Esophagus squamous epithelium (tissue), 5 donors: ENCODE data around the gene G6PC1. TPM values are rescaled to one million over a fixed set of nuclear protein-coding genes. Genes with fewer than 3 reads are reported as not detected.
"Not testable (repeated sequence)": the region's sequence is repeated elsewhere in the genome, so short reads cannot be mapped to it uniquely, and the experiment has no call there.

Experiments used
- DNase-seq: peaks from one replicate; lab custom pipeline; 2025; lab: John Stamatoyannopoulos, UW
- H3K27ac ChIP-seq, 4 donors: fragments of 200-600 bp; sonication (generic); one replicate each; pipeline ENCODE4 v1.5.1; 2016 to 2019; ENCODE audit warnings: mild to moderate bottlenecking in 1 of 4
- H3K27me3 ChIP-seq, 4 donors: fragments of 200-600 bp; sonication (generic); 1 replicate in 3 of 4; 2 replicates in 1 of 4; pipeline versions ENCODE4 v1.5.1 to v1.6.0; 2017 to 2021; ENCODE audit warnings: antibody characterized with exemption in 1 of 4
- H3K36me3 ChIP-seq, 3 donors: fragments of 200-600 bp; sonication (generic); one replicate each; pipeline ENCODE4 v1.5.1; 2016 to 2019
- H3K4me1 ChIP-seq, 3 donors: fragments of 200-600 bp; sonication (generic); one replicate each; pipeline ENCODE4 v1.5.1; 2017 to 2019
- H3K4me3 ChIP-seq, 4 donors: fragments of 200-600 bp; sonication (generic); 1 replicate in 3 of 4; 2 replicates in 1 of 4; pipeline ENCODE4 v1.5.1; 2016 to 2019; ENCODE audit warnings: mild to moderate bottlenecking in 2 of 4, moderate library complexity in 1 of 4
- H3K9me3 ChIP-seq, 3 donors: fragments of 200-600 bp; sonication (generic); one replicate each; pipeline ENCODE4 v1.5.1; 2016 to 2019
- CTCF ChIP-seq, 6 experiments: fragments of 450-650 bp in 4 of 6; fragments of 200-600 bp in 2 of 6; sonication (generic) in 2 of 6; IDR thresholded peaks; one replicate each; pipeline ENCODE4 v1.5.1; 2016 to 2019; ENCODE audit warnings: antibody characterized with exemption in 6 of 6, mild to moderate bottlenecking in 4 of 6, moderate library complexity in 4 of 6
- POLR2A ChIP-seq, 4 donors: fragments of 450-650 bp; IDR thresholded peaks; one replicate each; pipeline ENCODE4 v1.6.1; 2017; ENCODE audit warnings: antibody characterized with exemption in 4 of 4, mild to moderate bottlenecking in 4 of 4, moderate library complexity in 3 of 4
- WGBS, 2 donors: methylation state at CpG; one replicate each; pipeline ENCODE4 v1.1.5; 2018; 5-methylcytosine and 5-hydroxymethylcytosine counted together
- intact Hi-C: fragments of 100-400 bp; cut with DNase I; formaldehyde crosslinking; loops from one replicate; pipeline ENCODE4 v1.15.0; 2022
- total RNA-seq, 4 donors: library from RNA; depleted of rRNA; stranded (reverse); fragments of >200 nt; gene quantifications; one replicate each; pipeline ENCODE4 v1.1.0, GENCODE V29; 2016
- donor health status: DM: yes; HTN: yes; CAD: no.

The G6PC1 gene
- total RNA-seq, 4 donors from 2014 or later, result not detected

- intact Hi-C loops, result no loop called here
- H3K4me1 ChIP-seq, result peaks cover 0 to 12% (median 8%) of the 10 kb centered on the region in 3 donors
- H3K4me3 ChIP-seq, result no peak overlapping the region
- TF ChIP-seq CTCF (IDR thresholded peaks at IDR 0.05) (no peak), POLR2A (IDR thresholded peaks at IDR 0.05) (no peak)
- H3K9me3 ChIP-seq, result no peaks in the 10 kb centered on the region
- H3K36me3 ChIP-seq, result no peaks in the 10 kb centered on the region
- no peaks in the 10 kb centered on the region for H3K27me3 ChIP-seq
- DNase-seq, result no peak
- no peak overlapping the region for H3K27ac ChIP-seq
- WGBS, 2 donors, result 60 to 75% methylated on average over 8 of the region's 8 CpGs
These were observed 16.6 kb downstream of the G6PC1 start for GRCh38 chr17:42917236-42917603.

- 49 to 54% methylated on average over 3 of the region's 3 CpGs for WGBS, 2 donors
- H3K4me3 ChIP-seq, result no peak overlapping the region
- H3K36me3 ChIP-seq, result no peaks in the 10 kb centered on the region
- H3K4me1 ChIP-seq, result peaks cover 0 to 27% (median 17%) of the 10 kb centered on the region in 3 donors
- peak overlapping the region in 1 of 4 donors; percentile 11 for H3K27ac ChIP-seq
- no peaks in the 10 kb centered on the region for H3K9me3 ChIP-seq
- no peak for DNase-seq
- intact Hi-C loops, result no loop called here
- no peaks in the 10 kb centered on the region for H3K27me3 ChIP-seq
- TF ChIP-seq CTCF (IDR thresholded peaks at IDR 0.05) (no peak), POLR2A (IDR thresholded peaks at IDR 0.05) (no peak)
These were observed 18.4 kb downstream of the G6PC1 start for GRCh38 chr17:42918902-42919521.

GRCh38 chr17:42919522-42920077 is 19.0 kb downstream of the G6PC1 start:
- H3K4me1 ChIP-seq, result peaks cover 0 to 27% (median 17%) of the 10 kb centered on the region in 3 donors
- intact Hi-C loops, H3K4me3 ChIP-seq, H3K9me3 ChIP-seq, H3K36me3 ChIP-seq, H3K27me3 ChIP-seq, H3K27ac ChIP-seq, DNase-seq: not testable (repeated sequence)
- WGBS, 2 donors, result 81 to 86% methylated on average over 8 to 10 of the region's 10 CpGs

GRCh38 chr17:42920106-42920900 is 19.7 kb downstream of the G6PC1 start:
- Histone ChIP-seq H3K36me3 (no peaks in the 10 kb centered on the region), H3K27ac (peak overlapping the region in 2 of 4 donors; percentile 21 to 59), H3K4me1 (peaks cover 0 to 27% (median 17%) of the 10 kb centered on the region in 3 donors), H3K4me3 (no peak overlapping the region), H3K27me3 (no peaks in the 10 kb centered on the region), H3K9me3 (no peaks in the 10 kb centered on the region)
- 76 to 94% methylated on average over 7 to 10 of the region's 10 CpGs for WGBS, 2 donors
- no peak for DNase-seq
- intact Hi-C loops, result no loop called here
- TF ChIP-seq CTCF (IDR thresholded peaks at IDR 0.05), result no peak
- no peak for TF ChIP-seq POLR2A (IDR thresholded peaks at IDR 0.05)

DNA sequence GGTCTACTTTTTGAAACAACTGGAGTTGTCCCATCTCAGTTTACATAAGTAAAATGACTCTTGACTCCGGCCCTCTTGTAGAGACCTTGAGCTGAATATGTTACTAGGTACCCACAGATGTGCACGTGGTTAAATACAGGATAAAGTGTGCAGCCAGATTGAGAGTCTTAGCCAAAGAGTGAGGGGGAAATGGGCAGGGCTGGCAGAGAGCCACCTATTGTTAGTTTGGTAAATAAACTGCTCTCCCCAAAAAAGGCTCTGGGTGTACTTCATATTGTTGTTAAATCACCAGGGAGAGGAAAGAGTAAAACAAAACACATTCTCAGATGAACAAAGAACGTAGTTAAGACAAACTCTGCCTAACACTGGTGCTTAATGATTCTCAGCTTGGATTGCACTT is 20.3 kb downstream of the G6PC1 start:
- Histone ChIP-seq H3K4me3 (no peak overlapping the region), H3K4me1 (peaks cover 0 to 27% (median 17%) of the 10 kb centered on the region in 3 donors), H3K27ac (peak overlapping the region in 3 of 4 donors; percentile 27 to 69 (median 59)), H3K36me3 (no peaks in the 10 kb centered on the region), H3K9me3 (no peaks in the 10 kb centered on the region), H3K27me3 (no peaks in the 10 kb centered on the region)
- DNase-seq, result no peak
- WGBS, 2 donors, result 15 to 46% methylated on average over 3 of the region's 3 CpGs
- intact Hi-C loops, result no loop called here
- TF ChIP-seq POLR2A (IDR thresholded peaks at IDR 0.05), result no peak
- TF ChIP-seq CTCF (IDR thresholded peaks at IDR 0.05), result no peak
